ENCODE results near the gene SV2C. TPM values are rescaled to one million over a fixed set of nuclear protein-coding genes. Genes with fewer than 3 reads are reported as not detected.

The SV2C gene
- total RNA-seq, 1 donor from 2014 or later: not detected

GRCh38 chr5:76104027-76104426 lies 20.8 kb downstream of the SV2C start:
- TF ChIP-seq, protein P1, sequence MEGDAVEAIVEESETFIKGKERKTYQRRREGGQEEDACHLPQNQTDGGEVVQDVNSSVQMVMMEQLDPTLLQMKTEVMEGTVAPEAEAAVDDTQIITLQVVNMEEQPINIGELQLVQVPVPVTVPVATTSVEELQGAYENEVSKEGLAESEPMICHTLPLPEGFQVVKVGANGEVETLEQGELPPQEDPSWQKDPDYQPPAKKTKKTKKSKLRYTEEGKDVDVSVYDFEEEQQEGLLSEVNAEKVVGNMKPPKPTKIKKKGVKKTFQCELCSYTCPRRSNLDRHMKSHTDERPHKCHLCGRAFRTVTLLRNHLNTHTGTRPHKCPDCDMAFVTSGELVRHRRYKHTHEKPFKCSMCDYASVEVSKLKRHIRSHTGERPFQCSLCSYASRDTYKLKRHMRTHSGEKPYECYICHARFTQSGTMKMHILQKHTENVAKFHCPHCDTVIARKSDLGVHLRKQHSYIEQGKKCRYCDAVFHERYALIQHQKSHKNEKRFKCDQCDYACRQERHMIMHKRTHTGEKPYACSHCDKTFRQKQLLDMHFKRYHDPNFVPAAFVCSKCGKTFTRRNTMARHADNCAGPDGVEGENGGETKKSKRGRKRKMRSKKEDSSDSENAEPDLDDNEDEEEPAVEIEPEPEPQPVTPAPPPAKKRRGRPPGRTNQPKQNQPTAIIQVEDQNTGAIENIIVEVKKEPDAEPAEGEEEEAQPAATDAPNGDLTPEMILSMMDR (conservative IDR thresholded peaks at IDR 0.05; ENCODE audit: low read depth, low read length): no peak
- no peak for DNase-seq (ENCODE audit: low read depth)
- H3K4me3 ChIP-seq (ENCODE audit: low read depth, low read length): no peak overlapping the region

DNA sequence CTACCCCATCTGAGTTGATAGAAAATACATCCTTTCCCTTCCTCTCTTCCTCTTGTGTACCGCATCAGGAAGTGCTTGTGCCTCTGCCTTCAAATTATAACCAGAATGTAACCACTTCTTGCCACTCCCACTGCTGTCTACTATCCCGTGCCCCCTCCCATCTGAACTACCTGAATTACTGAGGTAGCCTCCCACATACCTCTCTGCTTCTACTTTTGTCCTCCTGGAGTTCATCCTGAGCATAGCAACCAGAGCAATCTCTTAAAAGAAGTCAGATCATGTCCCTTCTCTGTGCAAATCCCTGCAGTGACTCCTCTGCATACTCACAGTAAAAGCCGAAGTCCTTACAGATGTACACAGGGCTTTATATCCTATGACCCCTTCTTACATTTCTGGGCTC lies 23.0 kb downstream of the SV2C start:
- DNase-seq (ENCODE audit: low read depth): no peak
- no peak overlapping the region for H3K4me3 ChIP-seq (ENCODE audit: low read depth, low read length)
- TF ChIP-seq, protein P1 (conservative IDR thresholded peaks at IDR 0.05; ENCODE audit: low read depth, low read length): no peak

DNA sequence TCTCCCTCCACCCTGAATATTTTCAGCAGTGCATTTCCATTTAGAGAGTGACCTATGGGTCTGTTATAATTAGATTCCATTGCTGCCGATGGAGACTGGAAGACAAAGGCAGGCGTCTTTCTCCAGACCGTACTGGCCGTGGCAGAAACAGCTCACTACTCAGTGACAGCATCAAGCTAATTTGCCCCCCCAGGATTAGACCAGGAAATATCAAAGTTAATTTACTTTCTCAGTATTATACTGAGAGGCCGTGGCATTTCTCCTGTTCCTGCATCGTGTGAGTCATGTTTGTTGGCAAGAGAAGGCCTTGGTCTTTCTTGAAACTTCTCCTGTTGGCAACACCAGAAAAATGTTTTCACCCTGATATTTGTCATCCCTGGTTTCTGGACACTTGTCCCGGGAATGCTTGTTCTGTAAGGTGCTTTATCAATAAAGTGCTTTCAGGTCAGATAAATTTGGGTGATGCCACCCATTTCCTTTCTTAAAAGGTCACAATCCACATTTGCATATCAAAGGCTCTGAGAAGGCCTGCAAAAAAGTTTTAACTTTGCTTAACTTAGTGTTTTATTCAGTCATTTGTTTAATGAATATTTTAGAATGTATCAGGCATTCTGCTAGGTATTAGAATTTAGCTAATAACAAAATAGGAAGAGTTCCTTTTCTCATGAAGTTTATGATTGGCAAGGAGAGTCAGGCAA lies 28.4 kb downstream of the SV2C start:
- TF ChIP-seq, protein P1 (conservative IDR thresholded peaks at IDR 0.05; ENCODE audit: low read depth, low read length): no peak
- H3K4me3 ChIP-seq (ENCODE audit: low read depth, low read length): no peak overlapping the region
- no peak for DNase-seq (ENCODE audit: low read depth)

DNA sequence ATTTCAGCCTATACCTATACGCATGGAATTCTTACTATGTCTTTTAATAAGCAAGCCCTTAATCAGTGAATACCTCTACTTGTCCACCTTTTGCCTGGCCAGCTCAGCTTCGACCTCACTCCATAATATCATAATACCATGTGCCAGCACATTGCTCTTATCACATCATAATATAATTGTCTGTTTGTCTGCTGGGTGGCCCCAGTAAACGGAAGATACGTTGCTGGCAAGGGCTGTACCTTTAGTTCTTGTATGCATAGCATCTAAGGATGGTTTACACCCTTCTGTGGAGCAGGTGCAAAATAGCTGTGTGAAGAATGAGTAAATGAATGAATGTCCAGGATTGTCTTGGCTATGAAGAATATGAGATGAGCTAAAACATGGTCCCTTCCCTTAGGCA lies 29.9 kb downstream of the SV2C start:
- no peak for DNase-seq (ENCODE audit: low read depth)
- TF ChIP-seq, protein P1 (conservative IDR thresholded peaks at IDR 0.05; ENCODE audit: low read depth, low read length): no peak
- no peak overlapping the region for H3K4me3 ChIP-seq (ENCODE audit: low read depth, low read length)

DNA sequence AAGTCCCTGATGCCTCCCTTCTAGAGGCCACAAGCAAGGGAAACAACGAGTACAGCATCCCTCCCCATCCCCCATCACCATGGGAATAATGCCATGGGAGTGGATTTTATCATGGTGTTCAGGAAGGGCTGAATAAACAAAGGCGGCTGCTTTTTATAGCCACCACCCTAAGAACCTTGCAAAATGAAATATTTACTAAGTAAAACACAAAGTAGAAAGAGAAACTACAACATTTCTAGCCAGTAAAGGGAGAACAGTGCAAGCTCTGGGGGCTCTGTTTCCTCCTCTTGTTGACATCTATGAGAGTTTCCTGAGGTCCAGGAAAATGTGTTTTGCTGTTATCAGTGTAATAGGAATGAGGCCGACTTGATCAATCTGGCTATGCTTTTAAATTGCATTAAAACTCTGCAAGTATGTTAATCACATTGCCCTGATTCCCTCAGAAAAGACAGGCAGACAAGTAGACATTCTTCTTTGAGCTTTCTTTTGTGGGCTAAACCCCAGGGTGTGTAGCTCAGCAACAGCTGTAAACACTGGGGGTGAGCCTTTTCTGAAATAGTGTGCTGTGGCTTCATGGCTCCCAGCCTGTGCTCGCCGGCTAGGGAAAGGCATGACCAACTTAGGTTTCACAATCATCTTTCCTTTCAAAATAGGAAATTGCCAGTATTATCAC lies 31.1 kb downstream of the SV2C start:
- H3K4me3 ChIP-seq (ENCODE audit: low read depth, low read length): no peak overlapping the region
- no peak for DNase-seq (ENCODE audit: low read depth)
- TF ChIP-seq, protein P1 (conservative IDR thresholded peaks at IDR 0.05; ENCODE audit: low read depth, low read length): no peak

- DNase-seq (ENCODE audit: low read depth): no peak
- TF ChIP-seq, protein P1 (conservative IDR thresholded peaks at IDR 0.05; ENCODE audit: low read depth, low read length): no peak
- no peak overlapping the region for H3K4me3 ChIP-seq (ENCODE audit: low read depth, low read length)
Measured at GRCh38 chr5:76125346-76125745, 42.2 kb downstream of the SV2C start.

DNA sequence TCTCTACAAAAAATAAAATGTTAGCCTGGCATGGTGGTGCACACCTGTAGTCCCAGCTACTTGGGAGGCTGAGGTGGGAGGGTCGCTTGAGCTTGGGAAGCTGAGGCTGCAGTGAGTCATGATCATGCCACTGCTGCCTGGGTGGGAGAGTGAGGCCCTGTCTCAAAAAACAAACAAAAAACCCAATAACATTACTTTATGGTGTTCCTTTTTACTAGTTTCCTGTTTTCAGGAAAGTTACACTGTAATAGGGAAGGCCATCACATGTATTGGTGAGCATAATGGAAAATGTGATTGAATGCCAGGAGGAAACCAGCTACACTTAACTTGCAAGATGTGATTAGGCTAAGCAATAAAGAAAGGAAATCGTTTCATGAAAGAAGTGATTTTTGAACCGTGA lies 42.7 kb downstream of the SV2C start:
- DNase-seq (ENCODE audit: low read depth): no peak
- TF ChIP-seq, protein P1 (conservative IDR thresholded peaks at IDR 0.05; ENCODE audit: low read depth, low read length): no peak
- H3K4me3 ChIP-seq (ENCODE audit: low read depth, low read length): no peak overlapping the region
